ES-I3 (cell line): Measurements from ENCODE around the gene IFT122.
"Not testable (repeated sequence)": the region's sequence is repeated elsewhere in the genome, so short reads cannot be mapped to it uniquely, and the experiment has no call there.

Experiments
- H3K36me3 ChIP-seq: 2 replicates; pipeline ENCODE4 v1.6.1; 2013; ENCODE audit warnings: mild to moderate bottlenecking, low read length, control low read depth, moderate library complexity; ENCODE audit not compliant: insufficient read depth
- H3K4me1 ChIP-seq: 2 replicates; pipeline ENCODE4 v1.6.1; 2013; ENCODE audit warnings: mild to moderate bottlenecking, control low read depth, low read length; ENCODE audit not compliant: insufficient read depth
- H3K9ac ChIP-seq: 2 replicates; pipeline ENCODE4 v1.6.1; 2013; ENCODE audit warnings: low read depth, mild to moderate bottlenecking, low read length, moderate library complexity
- H3K9me3 ChIP-seq: 2 replicates; pipeline ENCODE4 v1.6.1; 2013; ENCODE audit warnings: mild to moderate bottlenecking, low read length, moderate library complexity; ENCODE audit not compliant: control insufficient read depth, insufficient read depth

The IFT122 gene

DNA sequence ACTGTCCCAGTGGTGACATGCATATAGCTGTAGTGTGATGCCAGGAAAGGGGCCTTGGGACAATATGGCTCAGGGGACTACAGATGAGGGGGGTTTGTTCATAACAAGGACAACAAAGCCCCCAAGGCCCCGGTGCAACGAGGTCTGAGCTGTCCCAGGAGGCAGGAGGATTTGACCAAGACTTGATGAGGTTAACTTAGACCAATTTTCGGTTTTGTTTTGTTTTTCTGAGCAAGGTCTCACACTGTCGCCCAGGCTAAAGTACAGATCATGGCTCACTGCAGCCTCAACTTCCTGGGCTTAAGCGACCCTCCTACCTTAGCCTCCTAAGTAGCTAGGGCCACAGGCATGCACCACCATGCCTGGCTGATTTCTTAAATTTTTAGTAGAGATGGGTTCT is 35.4 kb upstream of the IFT122 start:
- no peaks in the 10 kb centered on the region for H3K9me3 ChIP-seq
- no peaks in the 10 kb centered on the region for H3K36me3 ChIP-seq
- H3K4me1 ChIP-seq: no peaks in the 10 kb centered on the region
- H3K9ac ChIP-seq: no peak overlapping the region

DNA sequence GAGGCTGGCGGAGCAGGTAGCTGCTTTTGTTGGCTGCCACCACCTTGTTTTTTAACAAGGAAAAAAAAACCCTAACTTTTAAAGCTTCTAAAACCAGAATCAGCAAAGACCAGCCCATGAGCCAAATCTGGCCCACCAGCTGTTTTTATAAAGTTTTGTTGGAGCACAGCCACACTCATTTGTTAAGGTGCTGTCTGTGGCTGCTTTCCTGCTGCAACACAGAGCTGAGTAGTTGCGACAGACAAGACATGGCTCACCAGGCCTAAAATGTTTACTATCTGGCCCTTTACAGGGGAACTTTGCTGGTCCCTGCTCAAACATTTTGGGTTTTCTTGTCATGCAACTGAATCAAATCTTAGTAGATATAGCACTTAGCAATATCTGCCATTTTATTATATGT is 30.5 kb upstream of the IFT122 start:
- no peaks in the 10 kb centered on the region for H3K4me1 ChIP-seq
- no peaks in the 10 kb centered on the region for H3K9me3 ChIP-seq
- no peaks in the 10 kb centered on the region for H3K36me3 ChIP-seq
- H3K9ac ChIP-seq: no peak overlapping the region

DNA sequence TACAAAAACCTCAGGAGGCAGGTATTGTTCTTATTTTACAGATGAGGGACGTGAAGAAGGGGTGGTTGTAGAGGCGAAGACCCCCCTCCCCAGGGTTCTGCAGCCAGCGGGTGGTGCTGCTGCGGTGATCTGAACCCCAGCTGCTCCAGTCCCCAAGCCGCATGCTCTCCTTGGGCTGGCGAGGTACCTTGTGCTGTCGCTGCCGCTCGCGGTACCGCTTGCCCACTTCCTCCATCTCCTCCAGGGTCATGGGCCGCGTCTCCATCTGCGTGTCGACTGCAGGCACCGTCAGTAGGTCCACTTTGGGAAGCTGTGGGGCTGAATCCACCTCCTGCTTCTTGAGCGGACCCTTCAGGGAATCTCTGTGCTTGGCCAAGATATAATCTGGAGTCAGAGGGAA is 29.1 kb upstream of the IFT122 start:
- no peaks in the 10 kb centered on the region for H3K4me1 ChIP-seq

DNA sequence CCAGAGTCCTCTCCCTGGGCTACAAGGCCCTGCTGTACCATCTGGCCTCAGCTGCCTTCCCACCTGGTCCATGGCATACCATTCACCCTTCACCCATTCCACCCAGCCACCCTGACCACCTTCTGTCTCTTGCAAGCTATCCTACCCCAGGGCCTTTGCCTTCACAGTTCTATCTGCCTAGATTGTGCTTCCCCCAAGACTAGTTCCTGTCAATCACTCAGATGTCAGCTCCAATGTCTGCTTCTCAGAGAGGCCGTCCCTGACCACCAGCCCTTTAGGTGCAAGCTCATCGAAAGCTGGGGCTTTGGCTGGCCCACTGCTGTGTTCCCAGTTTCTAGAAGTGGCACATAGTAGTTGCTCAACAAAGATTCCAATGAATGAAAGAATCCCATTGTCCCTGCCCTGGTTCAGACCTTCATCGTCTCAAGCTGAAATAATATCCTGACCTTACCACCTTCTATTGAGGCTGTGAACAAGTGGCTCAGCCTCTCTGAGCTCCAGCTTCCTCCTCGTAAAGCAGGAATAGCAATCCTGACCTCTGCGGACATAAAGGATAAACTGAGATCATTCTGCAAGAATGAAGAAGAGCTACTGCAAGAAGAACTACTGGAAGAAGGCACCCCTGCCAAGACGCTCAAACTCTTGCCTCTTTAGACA is 27.4 kb upstream of the IFT122 start:
- Histone ChIP-seq H3K4me1 (no peaks in the 10 kb centered on the region), H3K9ac (no peak overlapping the region), H3K9me3 (no peaks in the 10 kb centered on the region), H3K36me3 (no peaks in the 10 kb centered on the region)

More for the DNA sequence above, 29.1 kb upstream of the IFT122 start:
- no peak overlapping the region for H3K9ac ChIP-seq
- no peaks in the 10 kb centered on the region for H3K9me3 ChIP-seq
- H3K36me3 ChIP-seq: no peaks in the 10 kb centered on the region

DNA sequence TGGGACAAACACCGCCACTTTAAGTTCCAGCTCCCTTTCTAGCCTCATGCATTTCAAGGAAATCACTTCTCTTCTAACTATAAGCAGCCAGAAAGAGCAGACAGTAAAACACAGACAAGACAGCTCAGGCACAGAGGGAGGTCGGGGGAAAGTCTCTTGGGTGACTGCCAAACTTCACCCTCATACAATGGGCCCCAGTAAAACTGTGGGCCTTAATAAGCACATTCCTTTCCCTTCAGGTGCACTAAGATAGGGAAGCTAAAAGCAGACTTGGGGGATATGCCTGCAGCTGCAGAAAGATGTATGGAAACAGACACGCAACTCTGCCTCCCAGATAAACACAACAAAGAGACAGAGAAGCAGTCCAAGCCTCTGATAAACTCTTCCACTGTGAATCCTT is 26.8 kb upstream of the IFT122 start:
- H3K36me3 ChIP-seq, H3K9ac ChIP-seq, H3K9me3 ChIP-seq, H3K4me1 ChIP-seq: not testable (repeated sequence)

DNA sequence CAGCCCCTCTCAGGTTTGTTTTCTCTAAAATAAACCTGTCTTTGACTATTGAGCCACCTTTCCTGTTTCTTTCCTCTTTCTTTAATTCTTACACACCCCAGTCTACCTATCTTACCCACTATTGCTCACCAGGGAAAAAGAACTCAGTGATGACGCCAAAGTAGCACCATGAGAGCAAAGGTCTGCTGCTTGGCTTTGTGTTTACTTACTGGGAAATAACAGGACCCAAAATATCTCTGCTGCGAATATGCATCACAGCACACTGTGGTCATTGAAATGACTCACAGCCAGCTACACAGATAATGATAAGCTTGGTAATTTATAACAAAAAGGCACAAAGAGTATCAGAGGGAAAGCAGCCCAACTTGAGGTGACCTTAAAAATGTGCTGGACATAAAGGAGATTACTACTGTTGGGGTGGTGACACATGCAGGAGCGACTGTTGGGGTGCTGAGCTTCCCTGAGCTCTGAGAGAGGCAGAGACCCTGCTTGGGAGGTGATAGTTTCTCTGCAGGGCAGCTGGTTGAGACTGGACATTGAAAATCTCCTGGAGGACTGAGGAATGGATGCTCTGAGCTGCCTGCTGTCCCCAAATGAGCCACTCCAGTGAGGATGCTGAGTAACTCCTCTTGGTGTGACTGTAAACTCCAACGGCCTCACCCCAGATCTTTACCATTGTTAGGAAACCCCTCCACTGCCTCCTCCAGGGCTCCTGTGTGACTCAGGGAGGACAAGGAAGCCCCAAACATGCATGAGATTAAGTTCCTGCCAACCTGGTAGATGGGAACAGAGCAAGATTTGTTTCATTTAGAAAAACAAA is 26.1 kb upstream of the IFT122 start:
- Histone ChIP-seq H3K9me3 (no peaks in the 10 kb centered on the region), H3K36me3 (no peaks in the 10 kb centered on the region), H3K9ac (no peak overlapping the region), H3K4me1 (peaks cover 5% of the 10 kb centered on the region; the same call in 1 of the 2 replicates)

DNA sequence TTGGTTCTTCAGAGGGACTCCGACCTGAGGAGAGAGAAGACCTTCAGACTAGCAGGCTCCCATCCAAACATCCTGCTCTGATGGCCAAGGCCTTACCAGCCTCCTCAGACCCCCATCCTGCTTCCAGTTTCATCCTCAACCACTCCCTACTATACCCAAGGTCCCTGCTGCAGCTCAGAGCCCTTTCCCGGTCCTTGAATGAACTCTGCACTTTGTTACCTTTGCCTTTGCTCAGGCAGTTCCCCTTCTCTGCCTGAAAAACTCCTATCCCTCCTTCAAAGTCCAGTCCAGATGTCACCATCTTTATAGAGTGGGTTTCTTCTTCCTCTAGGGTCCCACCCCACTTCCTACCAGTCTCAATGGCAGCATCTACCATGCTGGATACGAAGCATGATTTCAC is 24.6 kb upstream of the IFT122 start:
- Histone ChIP-seq H3K36me3 (no peaks in the 10 kb centered on the region), H3K9ac (no peak overlapping the region), H3K4me1 (peaks cover 5% of the 10 kb centered on the region; the same call in 1 of the 2 replicates)

DNA sequence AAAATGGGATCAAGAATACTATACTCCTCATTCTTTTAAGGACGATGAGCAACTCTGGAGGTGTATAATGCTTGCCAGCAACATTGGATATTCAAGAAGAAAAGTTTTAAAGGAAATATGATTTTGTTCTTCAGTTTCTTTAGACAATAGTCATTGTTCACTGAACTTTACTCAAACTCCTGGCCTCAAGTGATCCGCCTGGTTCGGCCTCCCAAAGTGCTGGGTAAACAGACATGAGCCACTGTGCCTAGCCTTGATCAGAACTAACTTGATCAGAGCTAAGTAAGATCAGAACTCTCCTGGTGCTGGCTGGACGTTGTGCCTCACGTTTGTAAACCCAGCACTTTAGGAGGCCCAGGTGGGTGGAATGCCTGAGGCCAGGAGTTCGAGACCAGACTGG is 24.2 kb upstream of the IFT122 start:
- no peak overlapping the region for H3K9ac ChIP-seq
- H3K4me1 ChIP-seq: peaks cover 5% of the 10 kb centered on the region; the same call in 1 of the 2 replicates
- no peaks in the 10 kb centered on the region for H3K36me3 ChIP-seq
- no peaks in the 10 kb centered on the region; the same call in 1 of the 2 replicates for H3K9me3 ChIP-seq

More for the DNA sequence above, 24.6 kb upstream of the IFT122 start:
- no peaks in the 10 kb centered on the region; the same call in 1 of the 2 replicates for H3K9me3 ChIP-seq

DNA sequence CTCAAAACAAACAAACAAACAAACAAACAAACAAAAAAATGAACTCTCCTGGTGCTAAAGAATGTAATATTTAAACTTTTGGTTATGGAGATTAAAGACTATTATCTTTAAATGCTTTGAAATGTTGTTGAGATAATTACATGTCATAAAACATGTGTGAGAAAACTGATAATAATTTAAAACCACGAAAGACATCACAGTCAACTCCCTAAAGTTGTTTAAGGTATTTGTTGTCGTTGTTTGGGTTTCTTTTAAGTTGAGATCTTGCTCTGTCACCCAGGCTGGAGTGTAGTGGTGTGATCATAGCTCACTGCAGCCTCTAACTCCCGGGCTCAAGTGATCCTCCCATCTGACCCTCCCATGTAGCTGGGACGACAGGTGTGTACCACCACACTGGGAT is 23.6 kb upstream of the IFT122 start:
- no peaks in the 10 kb centered on the region; the same call in 1 of the 2 replicates for H3K9me3 ChIP-seq
- H3K4me1 ChIP-seq: peaks cover 5% of the 10 kb centered on the region; the same call in 1 of the 2 replicates
- no peaks in the 10 kb centered on the region for H3K36me3 ChIP-seq
- no peak overlapping the region for H3K9ac ChIP-seq

DNA sequence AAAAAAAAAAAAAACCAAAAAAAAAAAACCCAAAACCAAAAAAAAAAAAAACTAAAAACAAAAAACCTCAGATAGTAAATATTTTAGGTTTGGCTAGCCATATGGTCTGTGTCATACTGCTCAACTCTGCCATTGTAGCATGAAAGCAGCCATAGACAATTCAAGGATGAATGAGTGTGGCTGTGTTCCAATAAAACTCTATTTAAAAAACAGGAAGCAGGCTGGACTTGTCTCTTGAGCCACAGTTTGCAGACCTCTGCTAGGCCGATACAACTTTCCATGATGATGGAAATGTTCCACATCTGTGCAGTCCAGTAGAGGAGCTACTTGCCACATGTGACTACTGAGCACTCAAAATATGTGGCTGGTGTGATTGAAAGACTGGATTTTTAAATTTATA is 22.7 kb upstream of the IFT122 start:
- H3K9me3 ChIP-seq: no peaks in the 10 kb centered on the region; the same call in 1 of the 2 replicates
- H3K4me1 ChIP-seq: peaks cover 5% of the 10 kb centered on the region; the same call in 1 of the 2 replicates

DNA sequence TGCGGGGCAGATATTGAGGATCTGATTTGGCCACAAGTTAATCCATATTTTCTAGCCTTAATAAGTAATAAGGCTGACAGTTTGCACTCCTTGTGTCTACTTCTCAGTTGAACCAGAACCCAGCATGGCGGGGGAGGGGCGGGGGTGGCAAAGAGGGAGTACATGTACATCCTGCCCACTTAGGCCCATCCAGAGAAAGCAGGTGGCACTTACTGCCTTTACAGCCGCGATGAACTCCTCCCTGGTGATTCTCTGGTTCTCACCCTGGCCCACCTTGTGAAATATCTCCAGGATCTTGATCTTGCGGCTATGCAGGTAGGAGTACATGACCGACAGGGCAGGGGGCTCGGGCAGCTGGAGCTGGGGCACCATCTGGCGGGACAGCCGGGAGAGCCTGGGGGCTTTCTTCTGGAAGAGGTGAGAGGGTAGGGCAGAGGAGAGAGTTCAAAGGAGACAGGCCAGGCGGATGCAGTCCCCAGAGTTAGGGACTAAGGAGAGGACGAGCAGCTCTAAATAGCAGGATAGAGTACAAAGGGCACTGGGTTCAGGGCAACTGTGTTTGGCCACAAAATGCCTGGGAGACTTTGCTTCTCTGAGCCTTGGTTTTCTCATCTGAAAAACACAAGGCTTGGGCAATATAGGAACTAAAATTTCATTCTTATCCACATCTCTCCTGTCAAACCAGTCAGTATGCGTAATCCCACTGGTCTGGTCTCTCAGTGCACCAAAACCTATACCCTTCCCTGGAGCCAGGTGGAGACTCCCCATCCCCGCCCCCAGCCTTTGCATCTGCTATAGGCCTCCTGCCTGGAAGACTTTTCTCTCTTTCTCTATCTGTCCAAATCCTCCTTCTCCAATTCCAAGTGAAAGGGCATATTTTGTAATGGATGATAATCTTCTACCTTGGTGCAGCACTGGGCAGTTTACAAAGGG is 21.7 kb upstream of the IFT122 start:
- peaks cover 5% of the 10 kb centered on the region; the same call in 1 of the 2 replicates for H3K4me1 ChIP-seq

More for the DNA sequence above, 22.7 kb upstream of the IFT122 start:
- Histone ChIP-seq H3K9ac (no peak overlapping the region), H3K36me3 (no peaks in the 10 kb centered on the region)

DNA sequence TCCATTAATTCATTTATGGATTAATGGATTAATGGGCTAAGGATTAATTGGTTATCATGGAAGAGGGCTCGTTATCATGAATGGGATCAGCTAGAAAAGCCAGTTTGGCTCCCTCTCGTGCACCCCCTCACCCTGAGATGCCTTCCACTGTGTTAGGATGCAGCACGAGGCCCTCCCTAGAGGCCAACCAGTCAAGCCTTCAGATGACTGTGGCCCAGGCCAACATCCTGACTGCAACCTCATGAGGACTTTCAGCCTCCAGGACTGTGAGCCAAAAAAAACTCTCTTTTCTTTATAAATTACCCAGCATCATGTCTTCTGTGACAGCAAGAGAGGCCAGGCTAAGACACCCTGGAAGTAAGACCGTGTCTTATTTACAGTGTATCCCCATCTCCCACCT is 20.5 kb upstream of the IFT122 start:
- no peaks in the 10 kb centered on the region; the same call in 1 of the 2 replicates for H3K9me3 ChIP-seq
- H3K4me1 ChIP-seq: peaks cover 12% of the 10 kb centered on the region
- H3K36me3 ChIP-seq: no peaks in the 10 kb centered on the region
- no peak overlapping the region for H3K9ac ChIP-seq

More for the DNA sequence above, 21.7 kb upstream of the IFT122 start:
- no peaks in the 10 kb centered on the region for H3K36me3 ChIP-seq
- H3K9me3 ChIP-seq: no peaks in the 10 kb centered on the region; the same call in 1 of the 2 replicates
- no peak overlapping the region for H3K9ac ChIP-seq

DNA sequence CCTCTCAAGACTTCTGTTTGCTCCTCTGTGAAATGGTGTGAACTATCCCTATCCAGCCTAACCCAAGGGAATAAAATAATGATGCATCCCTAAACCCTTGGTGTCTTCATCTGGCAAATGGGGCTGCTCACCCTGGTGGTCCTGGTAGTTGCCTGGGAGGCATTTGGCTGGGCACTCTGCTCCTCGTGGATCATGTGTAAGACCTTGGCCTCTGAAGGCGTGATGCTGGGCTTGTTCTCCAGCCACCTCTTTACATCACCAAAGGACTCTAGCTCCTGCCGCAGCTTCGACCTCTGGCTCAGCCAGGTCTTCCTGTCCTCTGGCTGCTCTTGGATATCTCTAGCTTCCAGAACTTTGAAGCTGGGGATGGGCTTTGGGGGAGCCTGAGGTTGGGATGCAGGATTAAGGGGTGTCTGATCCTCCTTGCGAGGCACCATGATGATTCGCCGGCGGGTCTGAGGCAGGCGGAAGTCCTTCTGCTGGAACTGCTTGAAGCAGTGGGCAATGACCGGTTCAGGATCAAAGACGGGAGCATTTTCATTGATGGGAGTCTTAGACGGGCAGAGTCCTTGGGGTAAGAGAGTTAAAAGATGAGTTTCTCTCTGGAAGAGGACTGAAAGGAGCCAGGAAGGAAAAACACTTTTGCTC is 18.7 kb upstream of the IFT122 start:
- Histone ChIP-seq H3K4me1 (peaks cover 26% of the 10 kb centered on the region), H3K36me3 (no peaks in the 10 kb centered on the region), H3K9ac (no peak overlapping the region), H3K9me3 (no peaks in the 10 kb centered on the region; the same call in 1 of the 2 replicates)
